Memory B cell (primary cell): ENCODE data around the gene PDZRN4.
"Not testable (repeated sequence)": the region's sequence is repeated elsewhere in the genome, so short reads cannot be mapped to it uniquely, and the experiment has no call there.

Experiments
- ATAC-seq: fragments of 150-1000 bp; cut with Tn5 transposase; 2 replicates; pipeline ENCODE4 v1.10.0; 2021; ENCODE audit warnings: low read depth, mild to moderate bottlenecking, moderate library complexity
- DNase-seq, 2 donors: peaks; one replicate each; pipeline ENCODE4 v3.0.0; 2022; ENCODE audit warnings: low spot score in 2 of 2
- H3K27ac Mint-ChIP-seq: one replicate; pipeline ENCODE4 v1.8.0; 2022; ENCODE audit warnings: mild to moderate bottlenecking, moderate library complexity, mixed read lengths
- H3K27me3 Mint-ChIP-seq: one replicate; pipeline ENCODE4 v1.8.0; 2022; ENCODE audit warnings: mixed read lengths
- H3K36me3 Mint-ChIP-seq: one replicate; pipeline ENCODE4 v1.8.0; 2022; ENCODE audit warnings: mild to moderate bottlenecking, mixed read lengths
- H3K4me1 Mint-ChIP-seq: one replicate; pipeline ENCODE4 v1.8.0; 2022; ENCODE audit warnings: mixed read lengths
- H3K4me3 Mint-ChIP-seq: one replicate; pipeline ENCODE4 v1.8.0; 2022; ENCODE audit warnings: mild to moderate bottlenecking, moderate library complexity, mixed read lengths
- H3K9me3 Mint-ChIP-seq: one replicate; pipeline ENCODE4 v1.8.0; 2022; ENCODE audit warnings: mixed read lengths

PDZRN4 gene

GRCh38 chr12:41228066-41228820 is 40.1 kb downstream of the PDZRN4 start:
- H3K4me1 Mint-ChIP-seq = peaks cover 6% of the 10 kb centered on the region
- no peak overlapping the region for H3K27ac Mint-ChIP-seq
- H3K4me3 Mint-ChIP-seq = no peak overlapping the region
- no peak for ATAC-seq
- no peak for DNase-seq
- H3K36me3 Mint-ChIP-seq = no peaks in the 10 kb centered on the region
- no peaks in the 10 kb centered on the region for H3K9me3 Mint-ChIP-seq
- peaks cover 4% of the 10 kb centered on the region for H3K27me3 Mint-ChIP-seq

- Mint-ChIP-seq H3K4me3 (no peak overlapping the region), H3K4me1 (peaks cover 6% of the 10 kb centered on the region), H3K27ac (no peak overlapping the region), H3K9me3 (no peaks in the 10 kb centered on the region), H3K36me3 (no peaks in the 10 kb centered on the region), H3K27me3 (peaks cover 4% of the 10 kb centered on the region)
- DNase-seq (no peak), ATAC-seq (no peak)
These were observed 42.6 kb downstream of the PDZRN4 start for GRCh38 chr12:41230756-41231155.

DNA sequence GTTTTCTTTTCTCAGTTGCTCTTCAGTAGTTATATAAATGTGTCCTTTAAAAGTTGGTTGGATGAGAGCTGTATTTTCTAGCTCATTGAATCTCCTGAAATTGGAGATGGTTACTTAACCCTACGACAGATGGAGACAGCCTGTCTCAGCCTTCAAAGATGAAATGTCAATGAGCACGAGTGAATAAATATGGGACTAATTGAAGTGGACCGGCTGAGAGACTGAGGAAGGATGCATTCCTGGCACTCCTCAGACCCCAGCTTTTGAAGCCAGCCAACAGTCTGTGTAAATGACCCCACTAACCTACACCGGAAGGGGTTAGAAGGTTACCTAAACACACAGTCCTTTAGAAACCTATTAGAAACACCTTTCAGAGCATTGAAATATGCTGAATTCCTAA is 46.6 kb downstream of the PDZRN4 start:
- Mint-ChIP-seq H3K4me3 (no peak overlapping the region), H3K4me1 (no peaks in the 10 kb centered on the region), H3K36me3 (no peaks in the 10 kb centered on the region), H3K27ac (no peak overlapping the region), H3K9me3 (no peaks in the 10 kb centered on the region), H3K27me3 (no peaks in the 10 kb centered on the region)
- no peak for DNase-seq
- no peak for ATAC-seq

DNA sequence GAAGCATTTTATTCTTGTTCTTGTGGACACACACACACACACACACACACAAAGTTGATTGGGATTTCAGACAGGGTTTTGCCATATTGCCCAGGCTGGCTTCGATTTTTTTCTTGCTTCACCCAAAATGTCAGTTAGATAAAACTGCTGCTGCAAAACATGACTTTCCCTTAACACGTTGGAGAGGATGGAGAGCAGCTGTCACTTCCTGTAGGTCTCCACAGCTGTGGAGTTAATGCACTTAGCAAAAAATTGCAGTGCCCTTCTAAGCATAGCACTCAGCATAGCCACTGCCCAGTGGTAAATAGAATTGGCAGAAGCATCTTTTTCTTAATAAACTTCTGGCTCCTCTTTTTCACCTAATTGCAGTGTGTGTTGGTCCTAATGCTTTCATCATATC is 54.5 kb downstream of the PDZRN4 start:
- DNase-seq (no peak), ATAC-seq (no peak)
- no peaks in the 10 kb centered on the region for H3K9me3 Mint-ChIP-seq
- H3K4me1 Mint-ChIP-seq = no peaks in the 10 kb centered on the region
- no peaks in the 10 kb centered on the region for H3K27me3 Mint-ChIP-seq
- H3K4me3 Mint-ChIP-seq = no peak overlapping the region
- no peak overlapping the region for H3K27ac Mint-ChIP-seq
- no peaks in the 10 kb centered on the region for H3K36me3 Mint-ChIP-seq

- H3K36me3 Mint-ChIP-seq = no peaks in the 10 kb centered on the region
- H3K27ac Mint-ChIP-seq = no peak overlapping the region
- DNase-seq (no peak), ATAC-seq (no peak)
- no peaks in the 10 kb centered on the region for H3K9me3 Mint-ChIP-seq
- no peaks in the 10 kb centered on the region for H3K4me1 Mint-ChIP-seq
- H3K4me3 Mint-ChIP-seq = no peak overlapping the region
- no peaks in the 10 kb centered on the region for H3K27me3 Mint-ChIP-seq
These were observed 60.3 kb downstream of the PDZRN4 start for GRCh38 chr12:41248391-41248790.

- H3K27ac Mint-ChIP-seq = no peak overlapping the region
- H3K9me3 Mint-ChIP-seq = no peaks in the 10 kb centered on the region
- no peak overlapping the region for H3K4me3 Mint-ChIP-seq
- ATAC-seq (no peak), DNase-seq (no peak)
- H3K36me3 Mint-ChIP-seq = no peaks in the 10 kb centered on the region
- no peaks in the 10 kb centered on the region for H3K27me3 Mint-ChIP-seq
- H3K4me1 Mint-ChIP-seq = no peaks in the 10 kb centered on the region
These were observed 62.6 kb downstream of the PDZRN4 start for GRCh38 chr12:41250748-41251147.

DNA sequence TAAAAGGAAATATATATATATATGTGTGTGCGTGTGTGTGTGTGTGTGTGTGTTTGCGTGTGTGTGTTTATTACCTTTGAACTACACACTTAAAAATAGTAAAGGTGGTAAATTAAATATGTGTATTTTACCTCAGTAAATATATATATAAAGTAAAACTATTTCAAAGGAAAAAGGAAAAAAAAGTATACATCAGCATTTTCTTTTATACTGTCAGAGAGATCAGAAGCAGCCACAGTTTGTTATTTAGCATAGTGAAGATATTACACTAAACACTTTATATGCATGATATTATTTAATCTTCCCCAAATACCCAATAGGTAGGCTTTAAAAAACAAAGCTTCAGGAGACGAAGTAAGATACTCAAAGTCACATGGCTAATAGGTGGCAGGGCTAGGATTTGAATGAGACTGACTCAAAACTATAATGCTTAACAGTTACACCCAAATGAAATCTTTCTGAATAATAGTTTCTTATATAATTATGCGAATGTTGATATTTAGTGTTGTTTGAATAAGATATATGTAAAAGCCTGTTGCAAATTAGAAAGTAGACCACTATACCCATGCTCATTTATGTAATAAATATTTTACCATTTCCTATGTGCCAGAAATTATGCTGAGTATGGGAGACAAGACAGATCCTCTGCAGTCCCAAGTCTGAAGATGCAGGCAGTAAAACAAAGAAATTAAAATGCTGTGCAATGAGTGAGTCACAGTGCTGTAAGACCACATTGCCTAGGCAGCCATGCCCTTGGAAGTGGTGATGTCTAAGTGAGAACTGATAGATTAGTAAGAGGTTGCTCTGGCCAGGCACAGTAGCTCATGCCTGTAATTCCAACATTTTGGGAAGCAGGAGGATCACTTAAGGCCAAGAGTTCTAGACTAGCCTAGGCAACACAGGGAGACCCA is 66.1 kb downstream of the PDZRN4 start:
- Mint-ChIP-seq H3K36me3 (no peaks in the 10 kb centered on the region), H3K27me3 (no peaks in the 10 kb centered on the region), H3K4me3 (no peak overlapping the region), H3K27ac (no peak overlapping the region), H3K4me1 (no peaks in the 10 kb centered on the region), H3K9me3 (no peaks in the 10 kb centered on the region)
- ATAC-seq = no peak
- no peak for DNase-seq

DNA sequence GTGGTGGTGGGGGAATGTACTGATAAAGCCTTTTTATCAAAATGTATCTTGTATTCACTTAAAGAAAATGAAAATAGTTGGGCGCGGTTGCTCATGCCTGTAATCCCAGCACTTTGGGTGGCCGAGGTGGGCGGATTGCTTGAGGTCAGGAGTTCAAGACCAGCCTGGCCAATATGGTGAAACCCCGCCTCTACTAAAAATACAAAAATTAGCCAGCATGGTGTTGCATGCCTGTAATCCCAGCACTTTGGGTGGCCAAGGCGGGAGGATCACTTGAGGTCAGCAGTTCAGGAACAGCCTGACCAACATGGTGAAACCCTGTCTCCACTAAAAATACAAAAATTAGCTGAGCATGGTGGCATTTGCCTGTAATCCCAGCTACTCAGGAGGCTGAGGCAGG is 75.1 kb downstream of the PDZRN4 start:
- H3K36me3 Mint-ChIP-seq, H3K4me1 Mint-ChIP-seq, H3K4me3 Mint-ChIP-seq, ATAC-seq, DNase-seq, H3K27me3 Mint-ChIP-seq, H3K9me3 Mint-ChIP-seq, H3K27ac Mint-ChIP-seq: not testable (repeated sequence)

DNA sequence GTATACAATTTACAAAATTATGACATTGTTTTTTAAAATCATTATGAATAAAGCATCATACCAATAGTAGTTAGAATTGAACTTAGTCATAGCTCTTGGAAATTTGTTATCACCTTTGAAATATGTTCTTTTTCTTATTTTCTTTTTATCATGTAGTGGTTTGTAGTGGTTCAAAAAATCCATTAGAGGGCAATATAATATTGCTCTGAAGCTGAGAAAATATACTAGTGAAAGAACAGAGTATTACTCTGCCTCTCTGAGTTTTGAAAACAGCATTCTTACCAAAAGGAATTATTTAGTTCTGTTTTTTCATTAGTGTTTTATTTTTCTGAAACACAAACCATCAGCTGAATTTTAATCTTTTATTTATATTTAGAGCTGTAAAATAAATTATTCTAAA is 76.2 kb downstream of the PDZRN4 start:
- DNase-seq = no peak
- Mint-ChIP-seq H3K27ac (no peak overlapping the region), H3K4me3 (no peak overlapping the region), H3K27me3 (peaks cover 3% of the 10 kb centered on the region), H3K9me3 (no peaks in the 10 kb centered on the region), H3K4me1 (peaks cover 2% of the 10 kb centered on the region), H3K36me3 (no peaks in the 10 kb centered on the region)
- peak; percentile 43 for ATAC-seq

GRCh38 chr12:41269056-41269455 is 80.9 kb downstream of the PDZRN4 start:
- Mint-ChIP-seq H3K36me3 (no peaks in the 10 kb centered on the region), H3K9me3 (no peaks in the 10 kb centered on the region), H3K27ac (no peak overlapping the region), H3K4me1 (peaks cover 2% of the 10 kb centered on the region), H3K4me3 (no peak overlapping the region), H3K27me3 (peaks cover 2% of the 10 kb centered on the region)
- ATAC-seq (no peak), DNase-seq (no peak)

GRCh38 chr12:41271489-41271888 is 83.4 kb downstream of the PDZRN4 start:
- DNase-seq = no peak
- peaks cover 2% of the 10 kb centered on the region for H3K4me1 Mint-ChIP-seq
- H3K4me3 Mint-ChIP-seq = no peak overlapping the region
- no peaks in the 10 kb centered on the region for H3K36me3 Mint-ChIP-seq
- peaks cover 3% of the 10 kb centered on the region for H3K27me3 Mint-ChIP-seq
- no peak for ATAC-seq
- H3K27ac Mint-ChIP-seq = no peak overlapping the region
- no peaks in the 10 kb centered on the region for H3K9me3 Mint-ChIP-seq

DNA sequence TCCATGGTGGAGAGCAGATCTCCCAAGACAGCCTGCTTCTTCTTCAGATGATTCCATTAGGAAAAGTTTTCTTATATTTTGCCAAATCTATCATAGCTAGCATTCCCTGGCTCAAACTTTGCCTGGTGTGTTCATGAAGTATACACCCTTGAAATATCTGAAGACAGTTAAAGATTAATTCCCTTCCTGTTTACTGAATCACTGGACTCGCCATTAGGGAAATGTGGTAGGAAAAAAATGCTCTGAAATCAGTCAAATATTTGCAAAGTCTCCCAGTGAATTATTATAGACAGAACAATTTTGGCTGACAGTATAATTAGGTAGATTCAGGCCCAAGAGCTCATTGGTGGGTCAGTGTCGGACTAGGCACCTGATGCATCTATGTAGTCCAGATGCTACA is 86.5 kb downstream of the PDZRN4 start:
- Mint-ChIP-seq H3K4me1 (no peaks in the 10 kb centered on the region), H3K27me3 (peaks cover 3% of the 10 kb centered on the region), H3K27ac (no peak overlapping the region), H3K9me3 (no peaks in the 10 kb centered on the region), H3K4me3 (no peak overlapping the region), H3K36me3 (no peaks in the 10 kb centered on the region)
- DNase-seq (no peak), ATAC-seq (no peak)

DNA sequence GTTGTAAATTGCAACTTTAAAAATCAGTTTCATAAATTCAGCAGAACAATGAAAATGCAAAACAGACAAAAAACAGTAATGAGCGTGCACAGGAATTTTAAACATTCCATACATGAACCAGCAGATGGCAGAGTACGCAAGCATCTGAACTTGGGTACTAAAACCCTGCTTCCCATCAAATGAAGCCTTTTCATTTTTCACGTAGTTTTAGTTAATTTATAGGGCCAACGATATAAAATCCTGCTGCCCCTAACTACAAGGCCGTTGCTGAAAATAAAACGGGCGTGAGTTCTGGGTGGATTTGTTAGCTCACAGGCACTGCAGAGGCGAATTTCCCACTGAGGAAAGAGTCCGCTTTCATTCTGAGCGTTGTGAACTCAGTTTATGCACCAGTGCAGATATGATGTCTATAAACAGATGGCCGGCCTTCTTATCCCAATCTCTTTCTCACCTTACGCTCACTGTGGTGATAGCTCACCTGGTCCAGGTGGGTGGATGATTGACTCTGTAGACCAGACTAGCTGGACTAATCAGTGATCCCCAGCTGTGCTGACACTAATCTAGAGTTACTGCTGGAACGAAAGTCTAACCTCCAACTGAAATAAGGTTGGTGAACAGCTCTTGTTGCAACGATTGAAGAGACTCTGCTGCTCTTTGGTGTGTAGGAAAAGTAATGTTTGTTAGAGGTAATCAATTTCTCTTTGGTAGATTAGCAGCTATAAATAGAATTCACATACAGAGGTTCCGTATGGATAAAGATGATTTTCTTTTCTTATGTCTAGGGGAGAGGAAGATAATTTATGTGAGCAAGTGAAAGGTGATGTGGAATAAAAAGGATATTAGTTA is 89.2 kb downstream of the PDZRN4 start:
- H3K27ac Mint-ChIP-seq = no peak overlapping the region
- H3K36me3 Mint-ChIP-seq = no peaks in the 10 kb centered on the region
- H3K27me3 Mint-ChIP-seq = peaks cover 2% of the 10 kb centered on the region
- no peaks in the 10 kb centered on the region for H3K9me3 Mint-ChIP-seq
- peak; percentile 42 for ATAC-seq
- peak; percentile 14 to 22 for DNase-seq
- H3K4me3 Mint-ChIP-seq = no peak overlapping the region
- H3K4me1 Mint-ChIP-seq = no peaks in the 10 kb centered on the region

- Mint-ChIP-seq H3K4me3 (no peak overlapping the region), H3K4me1 (no peaks in the 10 kb centered on the region), H3K36me3 (no peaks in the 10 kb centered on the region), H3K9me3 (no peaks in the 10 kb centered on the region), H3K27me3 (peaks cover 2% of the 10 kb centered on the region), H3K27ac (no peak overlapping the region)
- no peak for DNase-seq
- no peak for ATAC-seq
These were observed 89.8 kb downstream of the PDZRN4 start for GRCh38 chr12:41277946-41278267.
